GM18909 (cell line): Measurements from ENCODE around the gene TWNK.
A peak's percentile ranks its signal among the peaks of the same experiment; 100 is the strongest.
"Not testable (repeated sequence)": the region's sequence is repeated elsewhere in the genome, so short reads cannot be mapped to it uniquely, and the experiment has no call there.

ENCODE experiments used
- ATAC-seq: cut with Tn5 transposase; IDR thresholded peaks from one replicate; pipeline ENCODE4 v1.9.1; 2021; ENCODE audit warnings: mild to moderate bottlenecking; ENCODE audit not compliant: unreplicated experiment, poor library complexity

The TWNK gene

GRCh38 chr10:100972115-100972903 is 15.0 kb upstream of the TWNK start:
- ATAC-seq: no peak

- ATAC-seq: no peak
These were observed 14.3 kb upstream of the TWNK start for GRCh38 chr10:100972904-100973535.

GRCh38 chr10:100975397-100975796 is 11.9 kb upstream of the TWNK start:
- not testable (repeated sequence) for ATAC-seq

GRCh38 chr10:100976906-100977305 is 10.4 kb upstream of the TWNK start:
- ATAC-seq: no peak

- ATAC-seq: no peak
These were observed 9.9 kb upstream of the TWNK start for GRCh38 chr10:100977436-100977835.

- no peak for ATAC-seq
These were observed 9.0 kb upstream of the TWNK start for GRCh38 chr10:100978121-100978900.

- no peak for ATAC-seq
These were observed 8.5 kb upstream of the TWNK start for GRCh38 chr10:100978901-100979195.

GRCh38 chr10:100979791-100980272 is 7.5 kb upstream of the TWNK start:
- no peak for ATAC-seq

- ATAC-seq: no peak
These were observed 7.0 kb upstream of the TWNK start for GRCh38 chr10:100980311-100980710.

GRCh38 chr10:100980711-100981110 is 6.6 kb upstream of the TWNK start:
- no peak for ATAC-seq

GRCh38 chr10:100981178-100981772 is 6.1 kb upstream of the TWNK start:
- no peak for ATAC-seq

GRCh38 chr10:100982916-100983830 is 4.2 kb upstream of the TWNK start:
- ATAC-seq: no peak

GRCh38 chr10:100983868-100984671 is 3.3 kb upstream of the TWNK start:
- no peak for ATAC-seq

- ATAC-seq: no peak
These were observed 2.6 kb upstream of the TWNK start for GRCh38 chr10:100984672-100985177.

- ATAC-seq: no peak
These were observed 2.0 kb upstream of the TWNK start for GRCh38 chr10:100985336-100985735.

GRCh38 chr10:100986623-100986951 is 756 bp upstream of the TWNK start:
- no peak for ATAC-seq

GRCh38 chr10:100987685-100988049 is 324 bp downstream of the TWNK start:
- peak; percentile 8 for ATAC-seq

GRCh38 chr10:100988166-100988565 is 823 bp downstream of the TWNK start:
- ATAC-seq: no peak

GRCh38 chr10:100989088-100989487 is 1.7 kb downstream of the TWNK start:
- no peak for ATAC-seq
